NK-92 treated with Interleukin-12 subunit alpha and Interleukin-12 subunit beta, amount 100 ng/mL, for 24 hours (cell line): ENCODE data around the gene OSBP2.

Source experiments
- DNase-seq: peaks from one replicate; lab custom pipeline; 2025; lab: John Stamatoyannopoulos, UW

Gene OSBP2

GRCh38 chr22:30903876-30904460 is 209.3 kb downstream of the OSBP2 start:
- no peak for DNase-seq

- DNase-seq, result no peak
These were observed 211.1 kb downstream of the OSBP2 start for GRCh38 chr22:30905696-30906341.

GRCh38 chr22:30906411-30906810 is 211.7 kb downstream of the OSBP2 start:
- no peak for DNase-seq

GRCh38 chr22:30906946-30907345 is 212.3 kb downstream of the OSBP2 start:
- DNase-seq, result no peak

GRCh38 chr22:30908051-30908461 is 213.4 kb downstream of the OSBP2 start:
- no peak for DNase-seq

DNA sequence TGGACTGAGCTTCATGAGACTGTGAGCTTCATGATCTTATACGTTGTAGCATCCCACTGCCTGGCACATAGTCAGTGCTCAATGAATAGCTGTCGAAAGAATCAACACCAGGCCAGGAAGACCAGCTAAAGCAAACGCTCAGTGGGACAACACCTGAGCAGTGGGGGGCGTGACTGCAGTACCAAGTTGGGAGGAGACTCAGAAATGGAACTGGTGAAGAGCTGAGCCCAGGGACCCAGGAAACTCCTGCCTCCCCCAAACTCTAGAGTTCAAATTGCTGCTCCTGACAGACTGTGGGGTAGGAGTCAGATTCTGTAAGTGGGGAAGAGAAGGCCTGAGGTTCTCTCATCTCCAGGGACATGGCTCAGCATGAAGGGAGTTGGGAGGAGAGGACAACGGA is 214.6 kb downstream of the OSBP2 start:
- no peak for DNase-seq

DNA sequence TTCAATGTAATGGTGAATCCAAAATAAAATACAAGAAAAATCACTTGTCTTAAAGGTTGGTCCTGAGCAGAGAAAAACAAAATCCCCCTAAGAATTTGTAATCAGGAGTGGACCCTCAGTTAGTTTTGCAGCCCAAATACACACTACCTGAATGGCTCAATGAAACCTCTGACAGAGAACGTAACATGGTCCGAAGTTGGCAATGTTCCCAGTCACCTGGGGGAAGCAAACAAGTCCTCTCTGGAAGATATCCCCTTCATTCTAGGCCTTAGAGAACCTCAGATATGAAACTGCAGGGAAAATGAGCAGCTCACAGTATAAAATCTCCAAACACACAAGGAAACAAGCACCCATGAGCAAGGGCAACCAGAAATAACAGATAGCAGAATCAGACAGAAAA is 215.7 kb downstream of the OSBP2 start:
- no peak for DNase-seq

GRCh38 chr22:30918761-30919160 is 224.1 kb downstream of the OSBP2 start:
- DNase-seq, result no peak

DNA sequence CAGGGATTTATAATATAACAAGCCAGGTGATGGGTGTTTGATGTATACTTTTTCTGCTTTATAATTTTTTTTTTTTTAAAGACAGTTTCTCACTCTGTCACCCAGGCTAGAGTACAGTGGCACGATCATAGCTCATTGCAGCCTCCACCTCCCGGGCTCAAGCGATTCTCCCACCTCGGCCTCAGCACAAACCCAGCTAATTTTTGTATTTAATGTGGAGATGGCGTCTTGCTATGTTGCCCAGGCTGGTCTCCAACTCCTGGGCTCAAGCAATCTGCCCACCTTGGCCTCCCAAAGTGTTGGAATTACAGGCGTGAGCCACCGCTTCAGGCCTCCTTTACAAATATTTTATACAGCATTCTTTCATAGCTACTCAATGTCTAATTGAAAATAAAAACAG is 225.3 kb downstream of the OSBP2 start:
- DNase-seq, result no peak

GRCh38 chr22:30920407-30920806 is 225.7 kb downstream of the OSBP2 start:
- DNase-seq, result peak; percentile 41

- DNase-seq, result no peak
These were observed 226.4 kb downstream of the OSBP2 start for GRCh38 chr22:30921108-30921507.

GRCh38 chr22:30922151-30922611 is 227.5 kb downstream of the OSBP2 start:
- peak; percentile 60 for DNase-seq

DNA sequence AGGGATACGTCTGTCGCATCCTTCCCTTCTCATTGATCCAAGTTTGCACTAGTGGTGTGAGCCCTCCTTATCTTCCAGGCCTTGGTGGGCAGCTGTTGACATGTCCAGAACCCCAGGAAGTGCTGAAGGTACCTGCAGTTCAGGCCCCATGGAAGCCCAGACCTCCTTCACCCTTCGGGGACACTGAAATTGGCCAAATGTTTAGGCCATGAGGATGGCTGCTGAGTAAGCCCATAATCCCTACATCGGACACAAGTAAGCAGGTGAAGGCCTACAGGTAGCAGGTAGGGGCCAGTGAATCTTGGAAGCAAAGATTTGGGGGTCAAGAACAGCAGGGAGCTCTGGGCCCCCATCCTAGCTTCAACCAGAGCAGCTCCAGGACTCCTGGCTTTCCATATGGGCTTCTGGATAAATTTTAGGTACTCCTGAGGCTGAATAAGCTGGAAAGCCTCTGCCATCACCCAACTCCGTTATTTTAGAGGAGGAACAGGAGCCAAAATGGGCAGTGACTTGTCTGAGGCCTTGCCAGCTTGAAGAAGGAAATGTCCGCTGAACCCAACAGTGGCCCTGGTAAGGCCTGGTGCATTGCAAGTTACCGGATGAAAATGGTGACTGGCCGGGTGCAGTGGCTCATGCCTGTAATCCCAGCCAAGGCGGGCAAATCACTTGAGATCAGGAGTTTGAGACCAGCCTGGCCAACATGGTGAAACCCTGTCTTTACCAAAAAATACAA is 228.7 kb downstream of the OSBP2 start:
- DNase-seq, result no peak

- DNase-seq, result no peak
These were observed 231.0 kb downstream of the OSBP2 start for GRCh38 chr22:30925667-30926066.

DNA sequence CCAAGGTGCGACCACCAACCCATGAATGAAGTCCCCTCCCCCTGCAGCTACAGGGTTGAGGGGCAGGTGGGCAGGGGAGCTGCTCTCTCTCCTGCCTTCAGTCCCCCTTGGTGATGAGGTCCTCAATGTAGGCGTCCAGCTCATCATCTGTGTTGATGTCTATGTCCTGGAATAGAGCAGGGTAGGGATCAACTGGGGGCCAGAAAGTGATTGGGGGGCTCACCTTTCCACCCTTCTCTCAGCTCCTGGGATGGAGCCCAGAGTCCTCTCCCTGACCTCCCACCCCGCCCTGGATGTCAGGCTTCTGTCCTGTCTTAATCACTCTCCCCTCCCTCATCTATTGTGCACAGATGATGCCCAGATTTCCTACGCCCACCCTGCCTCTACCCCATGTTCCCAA is 232.0 kb downstream of the OSBP2 start:
- no peak for DNase-seq

DNA sequence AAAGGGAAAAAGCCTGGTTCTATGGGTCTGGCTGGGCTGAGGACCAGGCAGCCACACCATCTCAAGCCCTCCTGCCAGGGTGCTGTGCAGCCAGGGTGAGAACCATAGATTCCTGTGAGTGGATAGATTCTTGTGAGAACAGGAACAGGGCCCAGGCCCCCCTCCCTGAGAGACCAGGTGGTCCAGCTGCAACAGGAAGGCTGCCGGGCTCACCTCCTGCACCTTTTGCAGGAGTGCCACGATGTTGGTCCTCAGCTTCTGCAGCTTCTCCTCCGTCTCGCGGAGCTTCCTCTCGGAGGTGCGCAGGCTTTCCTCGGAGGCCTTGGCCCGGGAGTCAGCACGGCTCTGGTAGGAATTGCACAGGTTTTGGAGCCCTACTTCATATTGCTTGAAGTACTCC is 233.1 kb downstream of the OSBP2 start:
- DNase-seq, result no peak

- DNase-seq, result no peak
These were observed 233.7 kb downstream of the OSBP2 start for GRCh38 chr22:30928401-30928800.

GRCh38 chr22:30930228-30930627 is 235.6 kb downstream of the OSBP2 start:
- DNase-seq, result no peak

GRCh38 chr22:30931541-30932300 is 237.0 kb downstream of the OSBP2 start:
- DNase-seq, result no peak

DNA sequence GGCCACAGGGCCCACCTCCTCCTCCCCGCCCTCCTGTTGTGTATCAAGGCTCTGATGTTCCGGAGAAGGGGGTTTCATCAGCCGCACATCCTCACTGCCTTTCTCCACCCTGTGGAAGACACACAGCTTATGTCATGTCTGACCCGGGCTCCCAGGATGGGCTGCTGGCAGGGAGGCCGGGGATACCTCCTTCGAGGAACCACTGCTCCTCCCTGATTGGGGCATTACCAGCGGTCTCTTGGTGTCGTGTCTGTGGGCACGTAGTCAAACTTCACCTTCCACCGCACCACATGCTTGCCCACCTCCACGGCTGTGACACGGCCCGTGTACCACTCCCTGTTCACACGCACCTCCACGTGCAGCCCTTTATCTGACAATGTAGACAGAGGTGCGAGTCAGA is 238.0 kb downstream of the OSBP2 start:
- no peak for DNase-seq

DNA sequence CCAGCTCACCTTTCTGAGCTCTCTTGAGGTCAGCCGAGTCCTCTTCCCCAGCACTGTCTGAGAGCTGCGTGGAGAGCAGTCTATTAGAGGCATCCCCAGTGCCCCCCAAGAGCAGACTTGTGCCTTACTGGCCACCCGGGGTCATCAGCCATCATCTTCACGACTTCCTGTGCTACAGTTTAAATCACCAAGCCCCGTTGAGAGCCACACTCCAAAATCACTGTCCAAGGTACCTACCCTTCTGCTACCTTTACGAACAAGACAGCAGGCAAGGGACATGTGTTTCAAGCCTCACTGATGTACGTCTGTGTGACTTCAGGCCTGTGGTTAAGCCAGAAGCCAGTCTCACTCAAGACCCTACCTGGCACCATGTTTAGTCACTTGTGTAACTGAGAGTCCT is 238.8 kb downstream of the OSBP2 start:
- DNase-seq, result no peak

DNA sequence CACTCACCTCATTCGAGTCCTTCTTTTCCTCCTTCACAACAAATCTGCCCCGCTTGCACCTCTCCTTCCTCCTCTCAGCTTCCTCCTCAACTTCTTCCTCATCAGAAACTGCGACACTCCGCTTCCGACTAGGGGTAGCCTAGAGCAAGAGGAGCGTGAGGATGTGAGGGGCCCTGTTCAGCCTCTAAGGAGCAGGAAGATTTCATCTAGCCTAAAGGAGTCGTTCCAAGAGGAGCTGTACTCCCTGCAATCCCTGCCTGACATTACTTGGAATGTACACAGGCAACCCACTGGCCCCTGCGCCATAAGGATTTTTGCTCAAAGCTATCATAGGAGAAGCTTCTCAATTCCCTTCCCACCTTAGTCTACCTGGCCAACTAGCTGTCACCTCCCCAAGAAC is 239.4 kb downstream of the OSBP2 start:
- no peak for DNase-seq
